SU-DHL-6 (cell line): ENCODE measurements around the gene LITAFD.

Source experiments
- EZH2phosphoT487 ChIP-seq: fragments of 200-600 bp; sonication (generic), shearing (Covaris generic); conservative IDR thresholded peaks from 2 replicates; pipeline ENCODE4 v1.6.1; 2018; ENCODE audit warnings: mild to moderate bottlenecking, antibody characterized with exemption, low read length, moderate library complexity, mixed read lengths
- TF ChIP-seq, protein P1 (sequence below): fragments of 200-600 bp; sonication (generic); IDR thresholded peaks from one replicate; pipeline ENCODE4 v1.5.1; 2017; ENCODE audit warnings: antibody characterized with exemption, mild to moderate bottlenecking, low read length, moderate library complexity; ENCODE audit not compliant: insufficient read depth, poor library complexity, severe bottlenecking

DNA sequence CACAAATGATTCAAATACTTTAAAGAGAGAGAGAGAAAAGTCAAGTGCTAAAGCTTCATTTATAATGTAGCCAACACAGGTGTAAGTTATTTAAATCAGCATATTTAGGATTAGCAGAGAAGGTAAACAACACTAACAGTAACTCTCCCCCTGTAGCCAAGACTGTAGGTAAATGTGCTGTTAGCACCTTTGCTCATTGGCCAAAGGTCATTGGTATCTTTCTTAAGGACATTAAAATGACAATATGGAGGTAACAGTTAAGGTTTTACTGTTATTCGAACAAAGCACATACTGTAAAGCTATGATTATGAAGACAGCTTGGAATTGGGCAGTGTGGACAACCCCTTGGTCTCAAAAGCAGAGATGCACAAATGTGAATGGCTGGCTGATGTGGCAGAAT is 28.7 kb downstream of the LITAFD start:
- TF ChIP-seq, protein P1, sequence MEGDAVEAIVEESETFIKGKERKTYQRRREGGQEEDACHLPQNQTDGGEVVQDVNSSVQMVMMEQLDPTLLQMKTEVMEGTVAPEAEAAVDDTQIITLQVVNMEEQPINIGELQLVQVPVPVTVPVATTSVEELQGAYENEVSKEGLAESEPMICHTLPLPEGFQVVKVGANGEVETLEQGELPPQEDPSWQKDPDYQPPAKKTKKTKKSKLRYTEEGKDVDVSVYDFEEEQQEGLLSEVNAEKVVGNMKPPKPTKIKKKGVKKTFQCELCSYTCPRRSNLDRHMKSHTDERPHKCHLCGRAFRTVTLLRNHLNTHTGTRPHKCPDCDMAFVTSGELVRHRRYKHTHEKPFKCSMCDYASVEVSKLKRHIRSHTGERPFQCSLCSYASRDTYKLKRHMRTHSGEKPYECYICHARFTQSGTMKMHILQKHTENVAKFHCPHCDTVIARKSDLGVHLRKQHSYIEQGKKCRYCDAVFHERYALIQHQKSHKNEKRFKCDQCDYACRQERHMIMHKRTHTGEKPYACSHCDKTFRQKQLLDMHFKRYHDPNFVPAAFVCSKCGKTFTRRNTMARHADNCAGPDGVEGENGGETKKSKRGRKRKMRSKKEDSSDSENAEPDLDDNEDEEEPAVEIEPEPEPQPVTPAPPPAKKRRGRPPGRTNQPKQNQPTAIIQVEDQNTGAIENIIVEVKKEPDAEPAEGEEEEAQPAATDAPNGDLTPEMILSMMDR, result no peak
- TF ChIP-seq EZH2phosphoT487, result no peak
